HepG2 (cell line): ENCODE data around the gene SPATS2. TPM values are rescaled to one million over a fixed set of nuclear protein-coding genes. Genes with fewer than 3 reads are reported as not detected.

Experiments used
- BORCS8-MEF2B ChIP-seq: sonication (generic); formaldehyde crosslinking; IDR thresholded peaks from 2 replicates; pipeline ENCODE4 v1.8.0; 2022; ENCODE audit warnings: mild to moderate bottlenecking, missing genetic modification reagents
- CHD4 ChIP-seq: fragments of 200-600 bp; sonication (generic); IDR thresholded peaks from 2 replicates; pipeline ENCODE4 v1.7.0; 2017; ENCODE audit warnings: mild to moderate bottlenecking, low read length, borderline replicate concordance
- FOSL2 ChIP-seq: sonication (generic); formaldehyde crosslinking; IDR thresholded peaks from 2 replicates; pipeline ENCODE4 v1.4.0; 2020; ENCODE audit warnings: missing genetic modification reagents
- FOXP4 ChIP-seq: sonication (generic); formaldehyde crosslinking; IDR thresholded peaks from 2 replicates; pipeline ENCODE4 v1.4.0; 2020; ENCODE audit warnings: missing genetic modification reagents
- KLF15 ChIP-seq: sonication (generic); formaldehyde crosslinking; IDR thresholded peaks from 2 replicates; pipeline ENCODE4 v1.8.1; 2023; ENCODE audit warnings: borderline replicate concordance, mild to moderate bottlenecking, inconsistent platforms, missing genetic modification reagents, mixed read lengths
- MEF2D ChIP-seq: sonication (generic); formaldehyde crosslinking; IDR thresholded peaks from 2 replicates; pipeline ENCODE4 v1.5.1; 2020; ENCODE audit warnings: mild to moderate bottlenecking, missing genetic modification reagents
- NR2C2 ChIP-seq: sonication (generic); formaldehyde crosslinking; IDR thresholded peaks from 2 replicates; pipeline ENCODE4 v1.4.0; 2020; ENCODE audit warnings: missing genetic modification reagents, mild to moderate bottlenecking, moderate library complexity, borderline replicate concordance
- POLR2G ChIP-seq: fragments of 200-400 bp; formaldehyde crosslinking; IDR thresholded peaks from 2 replicates; pipeline ENCODE4 v1.6.1; 2018; ENCODE audit warnings: mild to moderate bottlenecking, low read depth, low read length, moderate library complexity
- SNAI1 ChIP-seq: sonication (generic); formaldehyde crosslinking; IDR thresholded peaks from 2 replicates; pipeline ENCODE4 v1.5.0; 2020; ENCODE audit warnings: mild to moderate bottlenecking, missing genetic modification reagents, borderline replicate concordance
- SPEN ChIP-seq: sonication (generic); formaldehyde crosslinking; IDR thresholded peaks from 2 replicates; pipeline ENCODE4 v1.5.1; 2020; ENCODE audit warnings: low read depth, mild to moderate bottlenecking, missing genetic modification reagents
- THAP9 ChIP-seq: sonication (generic); formaldehyde crosslinking; IDR thresholded peaks from 2 replicates; pipeline ENCODE4; 2020; ENCODE audit warnings: missing genetic modification reagents, mild to moderate bottlenecking, borderline replicate concordance
- TMF1 ChIP-seq: sonication (generic); formaldehyde crosslinking; IDR thresholded peaks from 2 replicates; pipeline ENCODE4 v1.8.1; 2022; ENCODE audit warnings: low read depth, missing genetic modification reagents
- ZBTB7A ChIP-seq: sonication (generic); formaldehyde crosslinking; IDR thresholded peaks from 2 replicates; pipeline ENCODE4 v1.8.0; 2022; ENCODE audit warnings: mild to moderate bottlenecking, missing genetic modification reagents
- ZKSCAN1 ChIP-seq: fragments of 150-350 bp; IDR thresholded peaks from 2 replicates; pipeline ENCODE4 v1.6.1; 2014; ENCODE audit warnings: low read length
- ZNF143 ChIP-seq: sonication (generic); formaldehyde crosslinking; IDR thresholded peaks from 2 replicates; pipeline ENCODE4 v1.4.0; 2020; ENCODE audit warnings: missing genetic modification reagents
- polyA plus RNA-seq, 8 experiments: library from polyadenylated mRNA; depleted of rRNA in 3 of 8; stranded (reverse) in 7 of 8; unstranded in 1 of 8; fragments of >200 nt; fragmentation: Illumina TruSeq in 4 of 8; extraction: Trizol in 4 of 8; gene quantifications; 2 replicates each; pipeline versions ENCODE4 v1.2.1 to v1.2.3, GENCODE V29; 2011 to 2016; ENCODE audit warnings: low read depth in 4 of 8, missing spikeins in 1 of 8, mixed read lengths in 1 of 8; ENCODE audit not compliant: insufficient read depth in 1 of 8
- total RNA-seq, 5 experiments: library from RNA; depleted of rRNA; stranded (reverse); fragments of >200 nt; fragmentation: Illumina TruSeq; extraction: Trizol; gene quantifications; 2 replicates each; pipeline ENCODE4 v1.2.3, GENCODE V29; 2016; ENCODE audit warnings: low read depth in 1 of 5
- TF ChIP-seq, protein P1 (sequence below): sonication (generic); formaldehyde crosslinking; IDR thresholded peaks from 2 replicates; pipeline ENCODE4 v1.5.1; 2020; ENCODE audit warnings: missing genetic modification reagents, mild to moderate bottlenecking, borderline replicate concordance
- TF ChIP-seq, protein P2 (sequence below): IDR thresholded peaks from 2 replicates; pipeline ENCODE4 v1.6.1; 2016; ENCODE audit warnings: low read depth, borderline replicate concordance

Gene SPATS2
- total and polyA plus RNA-seq, 2 of the 13 experiments (the other 11 are each of a cell fraction or from before 2014, with no cell fraction given): 19.3 to 28.1 TPM

- TF ChIP-seq FOSL2 (CRISPR knock-in tag) (no peak; the same call in 1 of the 2 replicates), ZKSCAN1 (0 out of 2 replicates have a peak, but pooled peaks have one; percentile 25), SPEN (peak; percentile 68; the same call in 1 of the 2 replicates), TMF1 (no peak), KLF15 (CRISPR knock-in tag) (no peak), BORCS8-MEF2B (CRISPR knock-in tag) (no peak; the same call in 1 of the 2 replicates), CHD4 (no peak), ZNF143 (CRISPR knock-in tag) (peak; percentile 41; the same call in 1 of the 2 replicates), MEF2D (no peak), POLR2G (peak; percentile 96), ZBTB7A (CRISPR knock-in tag) (no peak), SNAI1 (CRISPR knock-in tag) (no peak), THAP9 (CRISPR knock-in tag) (peak; percentile 78), FOXP4 (CRISPR knock-in tag) (peak; percentile 37; the same call in 1 of the 2 replicates), NR2C2 (CRISPR knock-in tag) (peak; percentile 100)
- TF ChIP-seq, protein P1, sequence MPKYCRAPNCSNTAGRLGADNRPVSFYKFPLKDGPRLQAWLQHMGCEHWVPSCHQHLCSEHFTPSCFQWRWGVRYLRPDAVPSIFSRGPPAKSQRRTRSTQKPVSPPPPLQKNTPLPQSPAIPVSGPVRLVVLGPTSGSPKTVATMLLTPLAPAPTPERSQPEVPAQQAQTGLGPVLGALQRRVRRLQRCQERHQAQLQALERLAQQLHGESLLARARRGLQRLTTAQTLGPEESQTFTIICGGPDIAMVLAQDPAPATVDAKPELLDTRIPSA (CRISPR knock-in tag): peak; percentile 23; the same call in 1 of the 2 replicates
- TF ChIP-seq, protein P2, sequence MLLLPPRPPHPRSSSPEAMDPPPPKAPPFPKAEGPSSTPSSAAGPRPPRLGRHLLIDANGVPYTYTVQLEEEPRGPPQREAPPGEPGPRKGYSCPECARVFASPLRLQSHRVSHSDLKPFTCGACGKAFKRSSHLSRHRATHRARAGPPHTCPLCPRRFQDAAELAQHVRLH (CRISPR knock-in tag): no peak
Measured at GRCh38 chr12:49567611-49568441, 200.6 kb downstream of the SPATS2 start, which contains the start of gene MCRS1 (continued).
